HL-60/S4 treated with retinoic acid at 250 ng/mL for 4 days and 3 days (cell line): ENCODE data around the gene RNF150.

Experiments
- in situ Hi-C: fragments of 300-500 bp; cut with MboI; formaldehyde crosslinking; loops from 2 replicates; pipeline ENCODE4 v1.7.0; 2022; ENCODE audit warnings: low sequenced_read_pairs

Gene RNF150

DNA sequence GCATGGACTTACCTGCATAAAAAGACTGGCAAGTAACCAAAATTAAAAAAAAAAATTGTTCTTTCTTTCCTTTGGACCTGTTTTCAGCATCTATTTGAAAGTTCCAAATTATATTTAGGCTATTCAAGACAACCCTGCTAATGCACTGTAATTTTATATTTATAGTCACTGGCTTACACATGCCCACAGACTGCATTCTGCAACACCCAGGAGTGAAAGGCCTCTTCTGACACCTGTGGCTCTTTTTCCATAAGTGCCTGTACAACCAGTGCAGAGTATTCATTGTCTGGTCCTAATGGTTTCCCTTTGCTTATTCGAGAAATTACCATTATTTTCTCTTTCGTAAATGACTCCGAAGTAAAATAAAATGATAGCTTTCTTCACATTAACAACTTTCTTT is 143.3 kb downstream of the RNF150 start:
- in situ Hi-C loops: no loop called here

DNA sequence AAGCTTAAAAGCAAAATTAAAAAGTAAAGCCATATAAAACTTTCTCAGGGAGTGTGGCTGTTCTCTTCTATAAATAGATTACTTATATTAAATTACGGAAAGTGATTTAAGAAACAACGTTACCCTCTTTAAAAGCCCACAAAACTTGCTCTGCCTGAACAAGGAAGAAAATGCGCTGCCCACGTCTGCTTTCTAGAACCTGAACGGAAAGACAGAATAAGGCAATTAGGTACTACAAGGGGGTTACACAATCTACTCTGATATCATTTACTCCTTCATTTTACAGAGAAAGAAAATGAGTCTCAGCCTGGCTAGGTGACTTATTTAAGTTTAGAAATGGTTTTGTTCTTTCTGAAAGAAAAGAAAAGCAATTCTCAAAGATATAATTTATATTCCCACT is 147.2 kb downstream of the RNF150 start:
- in situ Hi-C loops: no loop called here

DNA sequence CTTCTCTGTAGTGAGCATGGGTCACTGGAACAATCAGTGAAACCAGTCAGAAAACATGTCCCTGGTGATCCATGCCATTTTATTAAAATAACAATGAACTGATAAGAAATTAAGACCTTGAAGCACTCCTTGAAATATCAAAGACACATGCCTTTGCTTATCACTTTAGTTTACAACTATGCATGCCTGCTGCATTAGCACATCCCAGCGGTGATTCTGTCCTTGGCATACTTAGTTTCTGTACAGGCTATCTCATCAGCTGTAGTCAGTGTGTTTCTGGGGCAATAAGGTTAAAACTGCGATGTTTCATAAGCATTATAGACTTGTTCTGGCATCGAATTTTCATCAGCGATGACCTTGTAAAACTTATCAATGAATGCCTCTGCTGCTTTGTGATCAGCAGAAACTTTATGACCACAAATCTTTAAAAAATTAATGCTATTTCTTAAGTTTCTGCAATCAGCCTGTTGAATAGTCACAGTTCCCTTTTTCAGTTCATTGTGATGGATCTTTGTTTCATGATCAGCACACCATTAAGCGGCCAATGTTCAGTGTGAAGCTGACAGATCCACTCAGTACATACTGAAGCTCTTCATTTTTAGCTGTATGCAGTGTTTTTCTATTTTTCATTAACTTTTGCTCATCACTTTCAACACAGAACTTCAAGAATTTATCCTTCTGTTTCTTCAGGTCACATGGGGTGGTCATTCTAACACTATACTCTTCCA is 150.5 kb downstream of the RNF150 start:
- in situ Hi-C loops: no loop called here

DNA sequence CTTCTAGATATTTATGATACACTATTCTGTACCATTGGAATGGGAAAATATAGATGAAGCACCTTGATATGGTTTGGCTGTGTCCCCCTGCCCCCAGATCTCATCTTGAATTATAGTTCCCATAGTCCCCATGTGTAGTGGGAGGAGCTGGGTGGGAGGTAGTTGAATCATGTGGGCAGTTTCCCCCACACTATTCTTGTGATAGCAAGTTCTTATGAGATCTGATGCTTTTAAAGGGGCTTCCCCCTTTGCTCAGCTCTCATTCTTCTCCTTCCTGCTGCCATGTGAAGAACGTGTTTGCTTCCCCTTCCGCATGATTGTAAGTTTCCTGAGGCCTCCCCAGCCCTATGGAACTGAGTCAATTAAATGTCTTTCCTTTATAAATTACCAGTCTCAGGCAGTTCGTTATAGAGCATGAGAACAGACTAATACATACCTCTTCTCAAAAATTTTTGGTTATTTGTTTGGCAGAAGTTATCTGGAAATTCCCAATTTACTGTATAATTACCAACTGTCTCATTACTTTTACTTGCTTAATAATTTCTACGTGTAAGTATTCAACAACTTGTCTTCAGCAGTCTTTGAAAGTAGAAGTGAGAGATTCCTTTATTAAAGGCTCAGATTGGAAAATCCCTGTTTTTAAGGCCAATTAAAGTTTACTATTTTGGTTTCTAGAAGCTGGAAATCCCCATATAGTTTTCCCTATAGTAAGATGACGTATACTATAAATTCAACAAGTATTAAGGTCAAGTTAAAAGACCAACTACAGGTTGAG is 152.7 kb downstream of the RNF150 start:
- in situ Hi-C loops: no loop called here

DNA sequence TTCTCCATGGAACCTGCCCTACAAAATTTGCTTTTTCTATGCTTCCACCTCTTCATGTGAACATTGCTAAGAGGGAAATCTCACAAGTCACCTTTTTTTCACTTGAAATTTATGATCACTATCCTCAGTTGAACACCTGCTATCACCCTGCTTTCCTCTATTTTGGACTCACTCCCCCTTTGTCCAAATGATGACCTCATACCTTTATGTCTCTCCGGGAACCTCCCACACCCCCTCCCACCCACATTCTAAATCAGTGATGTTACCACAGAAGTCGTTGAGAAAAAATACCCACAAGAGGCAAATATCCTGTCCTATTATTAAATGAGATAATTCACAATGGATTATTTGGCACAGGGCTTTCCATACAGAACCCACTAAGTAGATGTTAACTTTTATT is 156.5 kb downstream of the RNF150 start:
- in situ Hi-C loops: no loop called here

DNA sequence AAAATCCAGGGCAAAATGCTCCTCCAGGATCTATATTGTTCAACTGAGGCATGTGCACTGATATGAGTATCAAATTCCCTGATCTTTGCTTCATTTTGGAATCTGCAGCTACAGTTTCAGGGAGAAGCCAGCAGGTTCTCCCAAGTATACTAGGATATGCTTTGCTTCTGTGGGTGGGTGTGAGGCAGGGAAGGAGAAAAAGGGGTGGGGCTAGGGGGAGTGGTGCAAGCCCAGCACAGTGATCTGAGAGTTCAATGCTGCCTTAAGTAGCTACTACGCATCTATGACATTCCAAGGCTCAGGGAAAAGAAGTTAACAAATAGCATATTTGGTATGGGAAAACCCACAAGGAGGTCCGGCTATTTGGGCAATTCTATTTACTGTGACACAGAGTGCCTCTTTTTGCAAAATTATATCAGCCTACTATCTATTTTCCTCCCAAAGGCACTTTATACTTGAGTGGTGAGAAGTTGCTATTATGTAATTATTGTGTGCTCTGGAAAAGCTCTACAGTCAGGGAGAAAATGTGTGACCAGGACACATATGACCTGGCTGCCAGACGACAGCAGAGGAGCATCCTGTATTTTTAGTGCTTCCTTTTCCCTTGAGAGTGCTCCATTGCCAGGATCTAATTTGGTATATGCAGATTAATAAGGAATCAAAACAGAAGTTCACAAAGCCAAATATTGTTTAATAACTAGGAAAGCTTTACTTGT is 162.0 kb downstream of the RNF150 start:
- in situ Hi-C loops: no loop called here

DNA sequence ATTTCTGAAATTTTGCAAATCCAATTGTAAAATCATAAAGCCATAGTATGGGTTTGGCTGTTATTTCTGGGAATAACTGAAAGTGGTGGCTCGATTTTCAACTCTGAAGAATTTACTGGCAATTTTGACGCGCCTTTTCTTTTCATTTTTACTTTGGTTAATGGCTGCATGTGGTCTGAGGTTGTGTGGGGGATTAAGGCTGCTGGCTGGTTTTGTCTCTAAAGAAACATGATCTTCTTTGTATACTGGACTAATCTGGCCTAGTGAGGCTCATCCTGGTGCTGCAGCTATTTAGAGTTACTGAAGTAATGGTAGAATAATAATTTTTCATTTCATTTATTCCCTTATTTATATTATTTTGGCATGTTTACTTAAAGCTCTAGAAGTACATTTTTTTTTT is 164.0 kb downstream of the RNF150 start:
- in situ Hi-C loops: no loop called here

DNA sequence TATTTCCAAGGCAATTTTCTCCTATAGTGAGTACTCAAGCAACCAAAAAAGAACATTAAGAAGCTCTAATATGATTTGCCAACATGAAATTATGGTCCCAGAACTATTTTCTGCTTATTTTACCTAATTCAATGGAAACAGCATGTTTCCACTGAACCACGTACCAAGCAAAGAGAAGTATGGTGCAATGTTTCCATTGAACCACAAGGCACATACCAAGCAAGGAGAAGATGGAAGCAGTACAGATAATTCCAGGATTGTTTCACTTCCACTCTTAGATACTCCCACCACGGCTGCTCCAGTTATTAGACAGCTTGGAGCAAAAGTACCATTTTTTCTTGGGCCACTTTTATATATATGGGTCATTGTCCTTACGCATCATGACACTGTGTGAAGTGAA is 164.9 kb downstream of the RNF150 start:
- in situ Hi-C loops: no loop called here

DNA sequence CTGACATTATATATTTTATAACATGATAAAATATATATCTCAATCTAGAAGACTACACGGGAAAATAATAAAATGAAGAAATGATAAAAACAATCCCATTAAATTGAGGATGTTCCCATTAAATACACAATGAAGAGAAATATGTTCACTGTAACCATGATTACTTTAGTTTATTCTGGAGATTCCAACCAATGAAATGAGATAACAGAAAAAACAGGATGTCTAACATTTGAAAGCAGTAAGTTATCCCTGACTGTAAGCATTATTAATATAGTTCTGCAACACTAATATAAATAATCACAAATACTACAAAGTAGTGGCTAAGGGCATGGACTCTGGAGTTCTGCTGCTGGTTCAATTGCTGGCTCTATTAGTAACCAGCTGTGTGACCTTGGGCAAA is 169.4 kb downstream of the RNF150 start:
- in situ Hi-C loops: no loop called here

DNA sequence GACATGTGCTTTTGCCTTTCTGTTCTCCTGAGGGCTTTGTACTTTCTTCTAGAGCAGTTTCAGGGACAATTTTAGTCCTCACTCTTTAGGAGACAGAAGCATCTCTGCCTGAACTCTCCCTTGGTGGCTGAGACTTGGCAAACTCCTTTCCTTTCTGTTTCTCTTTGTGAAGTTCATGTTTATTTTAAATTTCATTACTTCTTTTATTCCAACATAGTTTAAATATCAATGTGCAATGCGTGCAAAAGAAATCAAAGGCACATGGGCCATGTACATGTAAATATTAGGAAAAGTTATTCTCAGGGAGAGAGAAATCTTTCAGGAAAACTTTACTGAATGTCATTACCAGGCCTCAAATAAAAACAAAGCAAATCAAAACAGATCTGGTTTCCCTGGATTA is 177.6 kb downstream of the RNF150 start:
- in situ Hi-C loops: no loop called here

DNA sequence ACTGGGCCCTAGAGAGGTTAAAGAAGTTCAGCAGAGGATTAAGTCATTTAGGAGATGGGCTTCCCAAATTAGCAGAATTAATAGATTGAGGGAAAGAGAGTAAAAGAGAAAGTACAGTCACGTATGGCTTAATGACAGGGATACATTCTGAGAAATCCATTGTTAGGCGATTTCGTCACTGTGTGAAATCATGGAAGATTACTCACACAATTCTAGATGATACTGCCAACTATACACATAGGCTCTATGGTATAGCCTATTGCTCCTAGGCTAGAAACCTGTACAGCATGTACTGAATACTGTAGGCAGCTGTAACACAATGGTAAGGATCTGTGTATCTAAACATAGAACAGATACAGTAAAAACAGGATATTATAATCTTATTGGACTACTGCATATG is 180.6 kb downstream of the RNF150 start:
- in situ Hi-C loops: no loop called here

DNA sequence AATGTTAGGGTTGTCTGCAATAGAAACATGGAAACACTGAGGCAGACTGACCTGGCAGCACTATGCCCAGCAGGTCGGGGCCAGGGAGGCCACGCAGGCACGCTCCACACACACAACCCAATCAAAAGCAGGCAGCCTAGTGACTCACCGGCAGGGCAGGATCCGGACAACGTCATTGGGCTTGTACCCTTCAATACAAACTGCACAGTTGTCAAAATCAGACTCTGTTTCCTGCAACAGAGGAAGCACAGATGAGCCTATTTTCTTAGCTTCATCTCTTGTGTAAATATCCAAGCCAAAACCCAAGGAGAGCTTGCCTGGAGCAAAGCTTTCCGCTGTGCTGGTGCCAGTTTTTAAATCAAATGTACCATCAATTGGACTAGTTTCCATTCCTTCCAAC is 185.8 kb downstream of the RNF150 start:
- in situ Hi-C loops: no loop called here

DNA sequence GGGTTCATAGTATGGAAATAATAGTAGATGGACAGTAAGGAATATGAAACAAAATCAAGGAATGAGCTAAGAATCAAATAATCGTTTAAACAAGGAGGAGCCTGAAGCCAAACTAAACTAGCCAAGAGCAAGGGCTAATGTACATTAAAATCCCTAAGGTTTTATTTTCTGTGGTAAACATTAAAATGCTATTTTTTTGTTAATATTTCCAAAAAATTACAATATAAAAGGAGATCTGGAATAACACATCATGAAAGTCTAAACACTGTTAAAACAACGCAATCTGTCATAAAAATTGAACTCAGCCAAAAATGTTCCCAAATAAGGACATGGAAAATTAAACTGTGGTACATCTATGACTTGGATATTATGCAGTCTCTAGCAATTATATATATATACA is 188.2 kb downstream of the RNF150 start:
- in situ Hi-C loops: no loop called here

DNA sequence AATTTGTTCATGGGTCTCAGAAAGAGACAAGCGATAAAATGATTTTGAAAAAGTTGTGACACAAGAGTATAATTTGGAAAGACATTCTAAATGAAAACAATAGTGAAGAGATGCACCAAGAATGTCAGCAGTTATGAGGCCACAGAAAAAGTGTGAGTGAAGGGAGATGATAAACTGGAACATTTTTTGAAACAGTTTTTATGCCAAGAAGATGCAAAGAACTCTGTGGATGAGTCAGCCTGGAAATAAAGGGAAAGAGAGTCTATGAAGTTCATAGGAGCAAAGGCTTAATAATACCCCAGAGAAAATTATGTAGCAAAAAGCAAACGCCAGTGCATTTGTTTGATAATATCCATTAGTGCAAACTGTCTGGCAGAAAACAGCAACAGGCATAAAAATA is 188.7 kb downstream of the RNF150 start:
- in situ Hi-C loops: no loop called here

DNA sequence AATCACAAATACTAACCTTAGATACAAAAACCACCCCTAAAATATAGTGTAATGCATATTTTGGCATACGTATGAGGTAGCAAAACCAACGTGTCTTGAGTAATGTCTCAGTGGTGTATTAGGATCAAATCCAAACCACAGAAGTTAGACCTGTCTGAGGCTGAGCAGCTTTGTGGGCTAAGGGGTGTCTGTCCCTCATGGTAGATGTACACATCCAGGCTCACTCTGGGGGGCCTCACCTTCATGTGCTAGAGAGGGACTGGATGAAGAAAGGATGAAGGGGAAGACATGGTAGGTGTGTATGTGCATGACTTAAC is 189.1 kb downstream of the RNF150 start:
- in situ Hi-C loops: no loop called here

DNA sequence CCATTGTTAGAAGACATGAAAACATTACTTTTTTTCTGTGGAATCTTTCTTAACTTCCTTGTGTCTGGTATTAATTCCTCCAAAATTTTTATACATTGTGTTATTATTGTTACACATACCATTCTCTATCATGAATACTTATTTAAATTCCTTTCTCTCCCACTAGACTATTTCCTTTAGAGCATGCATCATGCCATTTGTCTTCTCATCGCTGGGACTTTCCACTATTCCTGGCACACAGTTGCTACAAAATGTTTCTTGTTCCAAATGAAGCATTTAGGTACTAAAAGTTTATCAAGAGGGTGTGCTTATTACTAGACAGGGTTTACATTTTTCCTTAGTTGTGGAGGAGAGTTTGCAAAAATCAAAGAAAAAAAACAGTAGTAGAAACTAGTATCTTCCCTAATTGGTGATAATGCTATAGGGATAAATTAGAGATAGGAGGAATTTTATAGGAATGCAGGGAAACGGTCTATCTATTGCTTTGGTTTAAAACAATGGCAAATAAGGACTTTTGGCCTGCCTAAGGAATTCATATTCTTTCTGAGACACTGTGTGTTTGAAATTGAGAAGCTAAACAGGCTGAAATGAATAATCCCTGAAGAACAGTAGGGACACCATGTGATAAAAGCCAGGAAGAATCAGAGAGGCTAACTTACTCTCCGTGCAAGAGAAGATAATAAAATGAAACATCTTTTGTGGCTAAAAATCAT is 189.6 kb downstream of the RNF150 start:
- in situ Hi-C loops: no loop called here

DNA sequence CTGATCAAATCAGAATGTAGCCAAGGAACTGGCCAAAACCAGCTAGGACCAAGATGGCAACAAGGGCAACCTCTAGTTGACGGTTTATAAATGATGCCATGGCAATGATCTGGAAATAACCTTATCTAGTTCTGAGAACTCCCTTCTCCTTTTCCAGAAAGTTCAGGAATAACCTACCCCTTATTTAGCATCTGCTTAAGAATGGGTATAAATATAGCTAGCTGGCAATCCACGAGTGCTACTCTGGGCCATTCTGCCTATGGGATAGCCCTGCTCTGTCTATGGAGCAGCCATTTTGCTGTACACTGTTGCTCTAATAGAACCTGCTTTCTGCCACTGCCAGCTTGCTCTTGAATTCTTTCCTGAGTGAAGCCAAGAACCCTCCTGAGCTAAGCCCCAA is 192.7 kb downstream of the RNF150 start:
- in situ Hi-C loops: no loop called here

DNA sequence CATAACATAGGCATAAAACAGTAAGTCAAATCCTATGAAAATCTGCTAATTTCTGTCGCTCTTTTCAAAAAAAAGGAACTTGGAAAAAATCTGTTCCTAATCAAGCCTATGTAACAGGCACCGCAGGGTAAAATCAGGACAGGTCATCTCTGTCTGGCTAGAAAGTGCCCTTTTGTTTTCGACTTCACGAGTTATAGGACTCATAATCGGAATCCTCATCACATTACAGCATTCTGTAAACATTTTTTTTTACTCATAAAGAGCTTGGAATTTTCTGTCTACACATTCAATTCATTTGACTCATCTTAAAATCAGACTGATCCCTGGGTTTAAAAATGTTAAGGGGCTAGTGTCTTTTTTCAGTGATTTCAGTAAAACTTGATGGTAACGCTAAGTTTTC is 195.4 kb downstream of the RNF150 start:
- in situ Hi-C loops: no loop called here

DNA sequence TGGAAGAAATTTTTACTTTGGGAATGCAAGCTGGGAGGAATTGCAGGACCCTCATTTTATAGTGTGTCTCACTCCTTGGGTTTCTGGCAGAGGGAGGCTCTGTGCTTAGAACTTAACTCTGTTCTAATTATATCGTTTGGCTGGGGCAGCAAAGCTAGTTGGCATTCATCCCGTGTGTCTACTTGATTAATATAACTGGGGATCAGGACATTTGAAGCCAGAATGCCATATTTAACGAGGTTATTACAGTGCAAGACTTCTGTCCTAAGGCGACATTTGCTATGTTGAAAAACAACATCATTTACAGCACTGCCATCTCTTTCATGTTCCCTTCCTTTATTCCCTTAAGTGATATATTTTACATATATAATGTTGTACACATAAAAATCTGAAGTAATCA is 198.0 kb downstream of the RNF150 start:
- in situ Hi-C loops: no loop called here

DNA sequence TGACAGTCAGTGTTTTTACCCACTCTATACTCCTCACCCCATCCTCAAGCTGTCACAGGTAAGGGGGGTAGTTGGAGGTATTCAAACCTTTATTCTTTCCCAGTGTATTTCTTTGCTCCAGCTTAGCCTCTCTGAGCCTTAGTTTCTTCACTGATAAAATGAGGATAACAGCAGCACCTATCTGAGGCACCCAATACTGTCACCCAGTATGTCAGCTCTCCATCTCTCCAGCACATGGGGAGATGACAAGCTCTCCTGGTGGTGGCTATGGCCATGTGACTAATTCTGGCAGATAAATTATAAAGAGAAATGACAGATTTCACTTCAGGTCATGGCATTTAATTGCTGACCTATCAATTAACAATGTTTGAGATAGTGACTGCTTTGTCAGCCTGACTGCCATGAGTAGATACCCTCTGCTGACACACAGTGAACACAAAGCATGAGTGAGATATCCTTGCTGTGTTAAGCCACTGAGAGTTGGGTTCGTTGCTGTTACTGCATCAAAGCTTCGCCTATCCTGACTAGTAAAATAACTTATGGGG is 200.7 kb downstream of the RNF150 start:
- in situ Hi-C loops: no loop called here

DNA sequence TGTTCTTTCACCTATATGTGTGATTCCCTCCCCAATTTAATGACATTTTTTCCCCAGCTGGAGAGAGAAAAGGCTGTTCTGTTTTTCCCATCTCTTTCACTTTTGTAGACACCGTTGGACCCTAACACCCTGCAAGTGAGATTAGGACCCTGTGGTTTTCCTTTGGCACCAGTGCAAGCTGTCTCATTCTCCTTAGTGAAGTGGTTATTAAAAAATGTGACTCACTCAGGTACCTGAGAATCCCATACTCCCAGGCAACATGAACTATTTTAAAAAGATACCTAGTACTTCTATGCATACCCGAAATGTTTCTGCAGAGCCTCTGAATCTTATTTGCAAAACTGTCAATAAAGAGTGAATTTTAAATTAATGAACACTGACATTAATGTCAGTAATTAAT is 201.4 kb downstream of the RNF150 start:
- in situ Hi-C loops: no loop called here
